Hepatocyte (in vitro differentiated cells): ENCODE measurements around the gene SEMA3D. TPM values are rescaled to one million over a fixed set of nuclear protein-coding genes. Genes with fewer than 3 reads are reported as not detected.

Experiments
- DNase-seq: peaks from one replicate; pipeline ENCODE4 v3.0.0-alpha.2; 2016; ENCODE audit warnings: low spot score
- H2AFZ ChIP-seq: fragments of 200-600 bp; sonication (generic); 2 replicates; pipeline ENCODE4 v1.6.0; 2016; ENCODE audit warnings: antibody characterized with exemption, mild to moderate bottlenecking
- H3K27ac ChIP-seq: fragments of 200-600 bp; sonication (generic); 2 replicates; pipeline ENCODE4 v1.5.1; 2016; ENCODE audit warnings: mild to moderate bottlenecking
- H3K27me3 ChIP-seq: fragments of 200-600 bp; sonication (generic); 2 replicates; pipeline ENCODE4 v1.6.1; 2016
- H3K36me3 ChIP-seq: fragments of 200-600 bp; sonication (generic); replicated peaks from 2 replicates; pipeline ENCODE4 v1.5.1; 2016; ENCODE audit warnings: low read depth; ENCODE audit not compliant: insufficient read depth
- H3K4me1 ChIP-seq: fragments of 200-600 bp; sonication (generic); 2 replicates; pipeline ENCODE4 v1.5.1; 2016; ENCODE audit warnings: mild to moderate bottlenecking, moderate library complexity; ENCODE audit not compliant: insufficient read depth
- H3K4me2 ChIP-seq: fragments of 200-600 bp; sonication (generic); 2 replicates; pipeline ENCODE4 v1.6.0; 2016
- H3K4me3 ChIP-seq: fragments of 200-600 bp; sonication (generic); 2 replicates; pipeline ENCODE4 v1.5.1; 2016; ENCODE audit warnings: mild to moderate bottlenecking
- H3K79me2 ChIP-seq: fragments of 200-600 bp; sonication (generic); 2 replicates; pipeline ENCODE4 v1.6.0; 2017; ENCODE audit warnings: mild to moderate bottlenecking
- H3K9me2 ChIP-seq: fragments of 200-600 bp; sonication (generic); replicated peaks from 2 replicates; pipeline ENCODE4 v1.6.0; 2017; ENCODE audit warnings: mild to moderate bottlenecking; ENCODE audit not compliant: insufficient read depth
- H3K9me3 ChIP-seq: fragments of 200-600 bp; sonication (generic); 2 replicates; pipeline ENCODE4 v1.5.1; 2016; ENCODE audit warnings: low read depth, mild to moderate bottlenecking
- H4K20me1 ChIP-seq: fragments of 200-600 bp; sonication (generic); 2 replicates; pipeline ENCODE4 v1.6.0; 2016; ENCODE audit warnings: mild to moderate bottlenecking; ENCODE audit not compliant: insufficient read depth, poor library complexity, severe bottlenecking
- CTCF ChIP-seq: fragments of 200-600 bp; sonication (generic); IDR thresholded peaks from 2 replicates; pipeline ENCODE4 v1.5.1; 2016; ENCODE audit warnings: antibody characterized with exemption, mild to moderate bottlenecking; ENCODE audit not compliant: poor library complexity
- EZH2 ChIP-seq: fragments of 200-600 bp; sonication (generic); IDR thresholded peaks from 2 replicates; pipeline ENCODE4 v1.6.1; 2016; ENCODE audit warnings: antibody characterized with exemption, mild to moderate bottlenecking, borderline replicate concordance
- EZH2phosphoT487 ChIP-seq: fragments of 200-600 bp; sonication (generic); IDR thresholded peaks from one replicate; pipeline ENCODE4 v1.6.1; 2018; ENCODE audit warnings: antibody characterized with exemption, mild to moderate bottlenecking, low read depth, moderate library complexity; ENCODE audit not compliant: unreplicated experiment, severe bottlenecking
- WGBS: methylation state at CpG from one replicate; pipeline ENCODE4 v1.1.6; 2016; ENCODE audit warnings: low lambda C conversion rate; ENCODE audit errors: missing lambda C conversion rate; 5-methylcytosine and 5-hydroxymethylcytosine counted together
- polyA plus RNA-seq: library from polyadenylated mRNA; unstranded; fragments of >200 nt; fragmentation: Nextera tagmentation; extraction: Ambion mirVana; gene quantifications from 2 replicates; pipeline ENCODE4 v1.2.1, GENCODE V29; 2016
- total RNA-seq: library from RNA; depleted of rRNA; stranded (reverse); fragments of >200 nt; gene quantifications from 2 replicates; pipeline ENCODE4 v1.2.3, GENCODE V29; 2014

Gene SEMA3D
- total and polyA plus RNA-seq, 2 experiments from 2014 or later = 18.7 to 44.9 TPM

- Histone ChIP-seq H3K9me3 (no peaks in the 10 kb centered on the region), H3K27ac (no peak overlapping the region), H4K20me1 (no peaks in the 10 kb centered on the region), H3K4me1 (no peaks in the 10 kb centered on the region), H2AFZ (no peak overlapping the region), H3K79me2 (no peaks in the 10 kb centered on the region), H3K27me3 (no peaks in the 10 kb centered on the region), H3K4me2 (peak overlapping the region; percentile 11), H3K9me2 (no peaks in the 10 kb centered on the region), H3K4me3 (no peak overlapping the region), H3K36me3 (no peaks in the 10 kb centered on the region)
- TF ChIP-seq EZH2phosphoT487 (no peak), EZH2 (no peak), CTCF (no peak)
- no peak for DNase-seq
- whole genome bisulfite sequencing = 75% methylated on average over 4 of the region's 4 CpGs
Measured at GRCh38 chr7:85052056-85052737, 134.7 kb downstream of the SEMA3D start.

GRCh38 chr7:85046534-85046933 lies 140.3 kb downstream of the SEMA3D start:
- no peak overlapping the region for H3K4me2 ChIP-seq
- H2AFZ ChIP-seq = no peak overlapping the region

DNA sequence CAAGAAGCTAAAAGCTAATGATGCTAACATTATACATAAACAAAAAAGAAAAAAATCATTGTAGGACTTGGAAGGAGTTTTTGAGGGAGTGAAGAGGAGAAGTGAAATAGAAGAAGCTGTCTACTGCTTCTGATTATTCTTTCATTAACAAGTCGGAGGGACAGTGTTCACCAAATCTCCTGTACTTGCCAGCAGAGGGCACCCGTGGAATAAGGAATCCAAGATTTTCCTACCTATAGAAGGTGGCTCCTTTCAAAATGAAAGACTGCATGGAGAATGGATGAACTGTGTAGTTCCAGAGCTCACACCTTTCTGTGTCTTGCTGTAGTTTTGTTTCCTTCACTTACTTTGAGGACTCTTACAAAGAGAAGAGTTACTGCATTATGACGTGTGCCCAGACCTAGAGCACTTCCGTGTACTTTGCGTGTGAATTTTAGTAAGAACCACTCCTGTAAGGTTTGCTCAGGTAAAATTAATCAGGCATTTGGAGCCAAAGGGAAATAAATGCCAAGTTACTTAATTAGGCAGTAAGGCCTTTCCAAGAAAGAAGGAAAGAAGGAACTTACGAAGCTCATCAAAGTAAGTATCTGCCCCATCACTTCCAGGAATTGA lies 145.1 kb downstream of the SEMA3D start:
- Histone ChIP-seq H3K27ac (no peak overlapping the region), H3K79me2 (no peaks in the 10 kb centered on the region), H3K9me2 (no peaks in the 10 kb centered on the region), H3K4me2 (no peak overlapping the region), H2AFZ (no peak overlapping the region), H4K20me1 (no peaks in the 10 kb centered on the region), H3K36me3 (no peaks in the 10 kb centered on the region), H3K4me3 (no peak overlapping the region), H3K9me3 (no peaks in the 10 kb centered on the region), H3K4me1 (no peaks in the 10 kb centered on the region), H3K27me3 (no peaks in the 10 kb centered on the region)
- WGBS = 60% methylated on average over 6 of the region's 6 CpGs
- TF ChIP-seq EZH2phosphoT487 = no peak
- peak; percentile 86 for TF ChIP-seq CTCF
- peak; percentile 81 for DNase-seq

More at GRCh38 chr7:85046534-85046933, 140.3 kb downstream of the SEMA3D start:
- H3K9me3 ChIP-seq = no peaks in the 10 kb centered on the region
- no peak for TF ChIP-seq CTCF
- TF ChIP-seq EZH2 = no peak
- no peak for TF ChIP-seq EZH2phosphoT487
- H3K27ac ChIP-seq = no peak overlapping the region
- no peak for DNase-seq
- no peaks in the 10 kb centered on the region for H4K20me1 ChIP-seq
- no peaks in the 10 kb centered on the region for H3K36me3 ChIP-seq
- H3K27me3 ChIP-seq = no peaks in the 10 kb centered on the region
- H3K79me2 ChIP-seq = no peaks in the 10 kb centered on the region
- 88% methylated on average over 1 of the region's 1 CpG for WGBS
- no peaks in the 10 kb centered on the region for H3K9me2 ChIP-seq
- H3K4me3 ChIP-seq = no peak overlapping the region
- no peaks in the 10 kb centered on the region for H3K4me1 ChIP-seq
